CD4-positive, alpha-beta T cell treated with Interferon gamma for 1 hour (primary cell): ENCODE data around the gene TXK.
A peak's percentile ranks its signal among the peaks of the same experiment; 100 is the strongest.
"Not testable (repeated sequence)": the region's sequence is repeated elsewhere in the genome, so short reads cannot be mapped to it uniquely, and the experiment has no call there.

Source experiments
- DNase-seq: peaks from one replicate; pipeline ENCODE4 v3.0.0-alpha.2; 2020

TXK gene

DNA sequence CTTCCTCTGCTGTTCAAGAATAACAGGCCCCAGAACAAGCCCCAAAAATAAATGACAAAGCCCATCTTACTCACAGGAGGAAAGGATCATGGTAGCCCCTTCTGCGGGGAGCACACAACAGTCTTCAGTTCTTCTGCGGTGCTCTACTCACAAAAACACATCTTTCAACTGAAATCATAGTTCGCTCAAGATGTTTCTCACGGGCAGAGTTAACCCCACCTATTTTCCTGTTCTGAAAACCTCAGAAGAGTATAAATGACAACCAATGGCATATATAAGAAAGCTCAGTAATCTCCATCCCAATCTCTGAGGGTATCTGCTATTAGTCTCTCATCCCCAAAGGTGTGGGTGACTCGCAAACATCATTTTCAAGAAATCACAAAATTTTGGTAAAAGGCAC is at the start of gene TXK:
Gene TXK (minus strand): TSS at position 170 of the 400 bp plus-strand sequence. CDS start 80 bp downstream, at position 90.
- DNase-seq: no peak

DNA sequence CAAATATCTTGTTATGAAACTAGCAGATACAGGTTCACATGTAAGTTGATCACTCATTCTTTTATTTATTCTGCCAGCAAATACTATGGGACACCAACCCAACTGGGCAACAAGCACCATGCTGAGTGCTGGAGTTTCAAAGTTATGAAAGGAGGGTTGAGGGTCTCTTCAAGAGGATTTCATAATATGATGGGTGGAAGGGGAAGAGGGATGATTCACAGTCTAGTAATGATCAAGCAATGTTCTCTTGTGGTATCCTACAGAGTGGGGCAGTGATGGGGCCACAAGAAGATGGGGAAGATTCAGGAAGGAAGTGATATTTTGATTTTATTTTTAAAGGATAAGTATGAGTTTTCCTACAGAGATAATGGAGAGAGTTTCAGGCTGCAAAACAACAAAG is 46.2 kb upstream of the TXK start:
- DNase-seq: no peak

DNA sequence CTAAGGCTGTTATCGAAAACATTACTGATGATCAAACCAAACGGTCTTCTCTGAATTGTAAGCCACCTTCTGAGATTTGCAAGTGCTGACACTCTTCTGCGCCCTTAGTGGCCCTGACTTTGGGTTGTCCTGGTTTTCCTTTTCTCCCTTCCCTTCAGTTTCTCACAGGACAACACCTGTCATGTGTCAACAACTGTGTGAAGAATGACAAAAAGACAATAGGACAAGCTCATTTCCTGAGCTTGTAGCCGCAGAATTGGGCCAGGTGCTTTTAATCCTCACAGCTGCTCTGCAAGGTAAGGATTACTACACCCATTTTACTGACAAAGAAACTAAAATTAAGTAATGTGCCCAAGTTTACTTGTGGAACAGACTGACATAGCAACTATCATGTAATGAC is 44.9 kb upstream of the TXK start:
- no peak for DNase-seq

DNA sequence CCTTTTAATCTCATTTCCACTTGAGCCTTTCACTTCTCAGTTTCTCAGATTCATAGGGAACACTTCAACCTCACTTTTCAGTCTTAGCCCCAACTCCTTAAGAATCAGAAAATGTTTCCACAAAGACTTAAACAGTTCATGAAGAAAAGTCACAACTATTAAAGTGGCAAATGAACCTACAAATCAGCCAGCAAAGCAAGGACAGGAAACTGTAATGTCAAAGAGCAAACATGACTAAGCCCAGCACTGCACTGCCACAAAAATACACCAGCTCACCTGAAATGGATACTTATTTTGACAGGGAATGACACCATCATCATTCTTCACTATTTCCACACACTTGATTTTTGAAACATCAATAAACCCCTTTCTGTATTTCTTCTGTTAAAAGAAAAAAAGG is 41.8 kb upstream of the TXK start:
- no peak for DNase-seq

DNA sequence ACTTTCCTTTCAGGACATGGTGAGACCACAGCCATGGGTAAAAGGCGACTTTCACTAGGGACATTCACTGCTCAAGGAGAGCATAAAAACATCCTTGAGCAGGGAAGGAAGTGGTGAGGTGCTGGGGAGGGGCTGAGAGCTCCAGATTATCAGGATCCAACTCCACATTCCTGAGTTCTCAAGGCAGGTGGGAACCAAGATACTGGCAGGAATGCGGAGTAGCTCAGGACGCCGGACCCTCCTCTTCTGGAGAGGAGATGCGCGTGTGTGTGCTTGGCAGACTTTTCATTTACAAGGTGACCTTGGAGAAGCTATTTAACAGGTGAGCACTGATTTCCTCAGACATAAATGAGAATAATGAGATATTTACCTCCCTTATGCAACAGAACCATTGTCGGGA is 41.3 kb upstream of the TXK start:
- no peak for DNase-seq

DNA sequence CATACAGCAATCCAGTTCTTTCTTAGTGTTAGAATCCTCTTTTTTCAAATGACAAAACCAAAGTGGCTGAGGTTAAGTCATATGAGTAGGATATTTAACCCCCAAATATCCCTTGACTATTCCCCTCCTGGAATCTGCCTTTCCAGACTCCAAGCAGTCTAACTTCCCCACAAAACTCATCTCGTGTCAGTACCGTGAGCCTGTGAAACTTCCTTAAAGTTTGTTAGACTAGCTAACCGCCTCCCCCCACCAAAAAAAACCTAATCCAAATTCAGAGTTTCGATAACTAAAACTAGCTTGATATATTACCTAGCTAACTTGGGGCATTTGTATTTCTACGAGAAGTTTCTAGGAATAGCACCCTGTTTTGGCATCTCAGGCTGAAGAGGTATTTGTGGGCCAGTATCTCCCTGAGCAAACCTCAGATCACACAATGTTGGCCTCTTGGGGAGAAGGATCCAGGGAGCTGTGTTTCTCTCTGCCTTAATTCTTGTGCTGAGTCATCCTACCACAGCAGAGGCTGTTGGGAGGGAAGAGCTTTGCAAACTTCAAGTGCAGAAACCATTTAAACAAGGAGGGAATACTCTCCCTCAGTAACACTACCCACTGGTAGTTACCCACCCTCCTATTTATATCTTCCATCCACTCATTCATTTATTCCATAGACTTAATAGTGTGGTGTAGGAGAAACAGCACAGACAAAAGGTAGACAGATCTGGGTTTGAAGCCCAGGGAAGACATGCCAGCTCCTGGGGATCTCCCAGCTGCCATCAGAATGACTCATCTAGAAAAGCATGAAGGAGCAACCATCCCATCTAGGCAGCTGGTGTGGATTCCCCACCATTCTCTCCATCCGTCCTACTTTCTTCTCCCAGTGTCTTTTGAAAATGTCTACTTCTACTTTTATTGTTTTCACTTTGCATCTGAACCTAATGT is 39.3 kb upstream of the TXK start:
- no peak for DNase-seq

- no peak for DNase-seq
Measured at GRCh38 chr4:48172651-48173050, 38.6 kb upstream of the TXK start.

DNA sequence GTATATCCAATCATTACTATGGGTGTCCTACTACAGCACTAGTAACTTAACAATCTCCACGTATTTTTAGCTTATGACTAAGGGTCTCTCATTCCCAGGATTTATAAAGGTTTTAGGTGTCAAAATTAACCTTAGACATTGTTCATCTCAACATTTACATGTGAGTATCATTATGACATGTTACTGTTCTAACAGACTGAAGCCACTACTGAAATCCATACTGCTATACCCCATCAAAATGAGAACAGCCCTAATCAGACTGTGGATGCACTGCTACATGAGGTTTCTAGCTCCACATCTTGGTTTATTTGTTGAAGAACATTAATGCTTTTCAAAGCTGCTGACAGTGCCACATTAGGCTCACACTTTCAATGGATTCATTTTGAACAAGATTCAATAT is 35.6 kb upstream of the TXK start:
- no peak for DNase-seq

DNA sequence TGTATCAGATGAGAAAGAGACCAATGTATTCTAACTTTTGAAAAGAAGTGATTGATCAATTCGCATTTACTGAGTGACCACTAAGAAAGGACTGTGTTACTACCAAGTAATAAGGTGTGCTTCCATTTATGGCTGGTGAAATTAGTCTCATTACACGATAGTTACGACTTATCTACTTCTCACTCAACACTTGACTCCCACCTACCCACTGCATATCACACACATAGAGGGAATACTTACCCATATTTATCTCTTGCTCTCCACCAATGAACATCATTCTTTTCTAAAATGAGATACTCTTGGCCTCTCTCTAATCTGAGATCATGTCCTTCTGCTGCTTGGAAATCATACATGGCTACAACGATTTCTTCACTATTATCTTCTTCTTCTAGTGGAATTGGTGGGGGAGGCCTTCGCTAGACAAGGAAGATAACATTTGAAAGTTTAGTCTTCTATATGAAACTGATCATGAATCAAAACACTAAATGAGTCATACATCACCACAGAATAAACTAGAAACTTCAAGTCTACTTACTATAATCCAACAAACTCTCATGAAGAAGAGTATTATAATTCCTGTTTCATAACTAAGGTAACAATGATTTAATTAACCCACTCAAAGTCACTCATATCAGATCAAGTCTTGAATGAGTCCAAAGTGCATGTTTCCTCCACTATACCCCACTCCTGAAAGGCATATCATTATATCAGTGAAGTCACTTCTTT is 33.7 kb upstream of the TXK start:
- no peak for DNase-seq

DNA sequence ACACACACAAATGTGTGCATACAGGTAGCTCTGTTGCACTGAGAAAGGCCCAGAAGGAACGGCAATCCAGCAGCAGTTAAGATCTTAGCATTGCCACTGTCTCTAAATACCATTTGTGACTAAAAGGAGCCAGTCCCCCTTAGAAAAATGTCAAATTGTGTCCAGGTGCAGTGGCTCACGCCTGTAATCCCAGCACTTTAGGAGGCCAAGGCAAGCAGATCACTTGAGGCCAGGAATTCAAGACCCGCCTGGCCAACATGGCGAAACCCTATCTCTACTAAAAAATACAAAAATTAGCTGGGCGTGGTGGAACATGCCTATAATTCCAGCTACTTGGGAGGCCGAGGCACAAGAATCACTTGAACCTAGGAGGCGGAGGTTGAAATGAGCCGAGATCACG is 30.5 kb upstream of the TXK start:
- not testable (repeated sequence) for DNase-seq

GRCh38 chr4:48163746-48164145 is 29.7 kb upstream of the TXK start:
- DNase-seq: no peak

GRCh38 chr4:48162162-48162561 is 28.1 kb upstream of the TXK start:
- DNase-seq: no peak

DNA sequence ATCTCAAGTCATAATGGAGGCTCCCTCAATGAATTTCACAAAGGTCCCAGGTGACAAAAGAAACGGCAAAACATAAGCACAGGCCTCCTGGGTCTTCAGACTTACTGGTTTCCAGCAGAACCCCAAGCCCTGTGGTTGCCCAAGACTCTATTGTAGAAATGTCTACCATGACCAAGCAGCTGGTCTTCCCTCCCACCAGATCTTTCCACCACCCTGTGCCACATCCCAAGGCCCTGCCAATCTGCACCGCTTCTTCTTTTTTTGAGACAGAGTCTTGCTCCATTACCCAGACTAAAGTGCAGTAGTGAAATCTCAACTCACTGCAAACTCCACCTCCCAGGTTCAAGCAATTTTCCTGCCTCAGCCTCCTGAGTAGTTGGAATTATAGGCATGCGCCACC is 23.2 kb upstream of the TXK start:
- no peak for DNase-seq

DNA sequence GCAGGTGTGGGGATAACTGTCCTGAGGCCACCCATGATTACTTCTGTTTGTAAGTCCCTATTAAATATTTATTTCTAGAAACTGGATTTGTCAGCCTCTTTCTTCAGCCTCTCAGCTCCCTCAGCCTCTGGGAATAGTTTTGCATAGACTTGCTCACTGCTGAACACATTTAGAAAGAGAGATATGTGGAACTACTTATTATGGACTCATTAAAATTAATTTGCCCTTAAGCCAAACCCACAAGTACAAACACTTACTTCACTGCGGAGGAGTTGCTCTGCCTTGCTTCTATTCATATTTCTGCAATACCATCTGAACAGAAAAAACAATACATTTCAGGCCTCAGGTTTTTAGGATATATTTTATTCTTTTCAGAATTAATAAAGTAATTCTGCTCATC is 22.4 kb upstream of the TXK start:
- no peak for DNase-seq

- no peak for DNase-seq
Measured at GRCh38 chr4:48153791-48154550, 19.9 kb upstream of the TXK start.

GRCh38 chr4:48152259-48152658 is 18.2 kb upstream of the TXK start:
- no peak for DNase-seq

- no peak for DNase-seq
Measured at GRCh38 chr4:48149827-48150370, 15.8 kb upstream of the TXK start.

DNA sequence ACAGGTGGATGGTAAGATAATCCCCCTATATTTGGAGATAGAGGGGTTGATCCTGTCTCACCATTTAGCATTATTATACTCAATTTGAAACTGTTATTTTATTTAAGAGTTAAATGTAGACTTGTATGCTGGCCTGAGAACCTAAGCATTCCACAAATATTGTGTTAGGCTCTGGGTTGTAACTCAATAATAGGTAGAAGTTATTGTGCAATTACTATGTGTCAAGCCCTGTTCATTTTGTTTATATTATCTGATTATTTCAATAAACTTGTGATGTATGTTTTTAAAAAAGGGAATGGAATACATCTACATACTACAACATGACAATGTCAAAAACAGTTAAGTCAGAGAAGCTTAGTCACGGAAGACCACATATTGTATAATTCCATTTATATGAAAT is 13.6 kb upstream of the TXK start:
- DNase-seq: no peak

DNA sequence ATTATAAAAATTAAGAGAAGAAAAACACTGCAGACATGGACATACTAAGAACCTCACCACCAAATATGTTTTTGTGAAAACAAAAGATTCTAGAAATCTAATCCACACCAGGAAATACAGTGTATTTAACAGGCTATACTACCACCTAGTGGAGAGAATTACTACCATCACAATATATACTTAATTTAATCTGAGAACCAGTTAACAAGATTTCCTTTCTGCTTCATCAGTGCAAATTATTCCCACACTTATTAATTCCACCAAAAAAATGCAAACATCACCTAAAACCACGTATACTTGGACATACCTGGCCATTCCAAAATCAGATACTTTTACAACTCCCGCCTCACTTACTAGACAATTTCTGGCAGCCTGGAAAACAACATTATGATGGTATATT is 7.0 kb upstream of the TXK start:
- no peak for DNase-seq

DNA sequence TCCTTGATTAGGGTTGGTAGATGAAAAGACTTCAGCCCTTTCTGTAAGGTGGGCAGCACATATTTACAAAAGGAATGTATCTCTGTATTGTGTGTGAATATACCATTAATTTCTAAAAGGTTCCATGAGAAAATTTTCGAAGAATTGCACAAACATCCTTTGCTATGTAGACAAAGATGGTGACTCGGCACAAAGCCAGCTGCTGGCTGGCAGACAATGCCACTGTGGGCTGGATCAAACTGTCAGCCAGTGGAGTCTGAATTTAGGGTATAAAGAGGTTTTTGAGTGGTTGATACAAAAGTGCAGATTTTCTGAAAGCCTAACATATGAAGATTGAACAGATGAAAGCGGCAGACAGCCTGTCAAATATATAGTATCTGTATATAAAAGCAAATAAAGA is 5.6 kb upstream of the TXK start:
- peak; percentile 2 for DNase-seq

DNA sequence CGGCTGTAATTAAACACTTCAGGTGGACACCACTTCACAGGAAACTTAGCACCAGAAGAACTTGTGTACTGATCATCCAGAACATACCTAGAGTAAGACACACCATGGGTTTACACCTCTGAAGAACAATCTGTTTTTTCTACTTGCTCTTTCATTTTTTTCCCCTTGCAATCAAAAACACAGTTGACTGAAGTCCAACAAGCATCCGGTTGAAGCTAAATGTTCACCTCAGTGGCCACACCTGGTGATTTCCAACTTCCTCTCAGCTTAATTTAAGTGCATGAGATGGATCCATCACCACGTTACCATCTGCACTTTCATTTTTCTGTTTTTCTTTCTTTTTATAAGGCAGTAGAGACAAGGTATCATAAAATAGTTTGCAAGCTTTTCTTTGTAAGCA is 4.9 kb upstream of the TXK start:
- peak; percentile 11 for DNase-seq

DNA sequence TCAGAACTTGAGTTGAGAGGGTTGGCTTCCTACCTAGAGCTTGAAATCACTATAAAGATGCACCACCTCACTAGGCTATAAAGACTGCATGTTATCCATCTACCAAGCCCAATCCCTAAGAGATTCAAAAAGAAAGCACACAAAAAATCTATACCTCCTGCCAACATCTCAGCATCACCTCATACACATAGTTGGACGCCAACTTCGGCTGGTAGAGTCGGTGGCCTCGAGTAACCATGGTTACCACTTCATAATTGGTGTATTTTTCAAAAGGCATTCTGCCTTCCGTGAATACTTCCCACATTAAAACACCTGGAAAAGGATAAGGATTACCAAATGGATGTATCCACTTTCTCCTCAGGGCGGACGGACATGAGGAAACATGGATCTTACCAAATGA is 4.5 kb upstream of the TXK start:
- no peak for DNase-seq

GRCh38 chr4:48137846-48138245 is 3.8 kb upstream of the TXK start:
- no peak for DNase-seq
